ENCODE results near the gene COX5A.

Gene COX5A

DNA sequence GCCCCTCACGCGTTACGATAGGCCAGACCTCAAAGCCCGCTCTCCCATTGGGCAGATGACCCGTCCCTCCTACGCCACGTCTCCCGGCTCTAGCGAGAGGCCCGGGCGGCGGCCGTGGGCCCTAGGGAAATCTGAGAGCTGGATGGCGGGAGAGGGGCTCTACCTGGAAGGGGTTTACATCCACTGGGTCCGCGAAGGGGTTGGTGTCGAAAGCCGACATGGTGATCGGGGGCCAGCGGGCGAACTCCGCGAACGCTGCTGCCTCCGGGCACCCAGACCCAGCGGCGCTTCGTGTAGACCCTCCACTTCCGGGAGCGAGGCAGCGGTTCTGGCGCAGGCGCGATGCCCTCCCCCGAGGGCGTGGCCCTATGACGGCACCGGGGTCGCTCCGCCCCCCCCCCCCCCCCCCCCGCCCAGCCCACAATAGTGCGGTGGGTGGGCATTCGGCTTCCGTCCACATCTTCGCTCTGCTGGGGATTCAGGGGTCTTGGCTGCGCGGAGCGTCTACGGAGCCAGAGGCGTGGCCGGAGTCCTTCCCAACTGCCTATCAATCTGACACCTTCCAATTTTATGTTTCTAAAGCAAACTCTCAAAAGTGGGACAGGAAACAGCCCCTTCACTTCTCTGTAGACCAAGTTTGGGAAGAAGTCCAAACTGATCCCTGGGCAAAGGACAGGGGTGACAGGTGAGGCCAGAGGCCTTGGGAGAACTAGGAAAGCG, 64.7 kb downstream of the COX5A start, which contains the start of gene SCAMP2:
TSS of gene SCAMP2 (minus strand) at position 330 of the 720 bp plus-strand sequence. CDS start at position 220, 110 bp downstream.
- Histone ChIP-seq H3K36me3 (ENCODE audit: control insufficient read depth, insufficient read depth, low read length) (no peaks in the 10 kb centered on the region), H3K4me3 (ENCODE audit: low read length) (peak within 1 kb of the TSS; percentile 87), H3K27me3 (ENCODE audit: control insufficient read depth, insufficient read depth, low read length) (no peaks in the 10 kb centered on the region), H3K27ac (ENCODE audit: low read depth, low read length) (peak within 1 kb of the TSS; percentile 84), H3K9ac (ENCODE audit: low read length) (peak within 1 kb of the TSS; percentile 84), H3K4me1 (ENCODE audit: control insufficient read depth, insufficient read depth, low read length) (peaks cover 13% of the 10 kb centered on the region)

GRCh38 chr15:74872702-74873035, 65.2 kb downstream of the COX5A start:
- Histone ChIP-seq H3K27ac (ENCODE audit: low read depth, low read length) (peak overlapping the region; percentile 84), H3K4me1 (ENCODE audit: control insufficient read depth, insufficient read depth, low read length) (peaks cover 13% of the 10 kb centered on the region), H3K36me3 (ENCODE audit: control insufficient read depth, insufficient read depth, low read length) (no peaks in the 10 kb centered on the region), H3K9ac (ENCODE audit: low read length) (peak overlapping the region; percentile 35), H3K4me3 (ENCODE audit: low read length) (peak overlapping the region; percentile 87), H3K27me3 (ENCODE audit: control insufficient read depth, insufficient read depth, low read length) (no peaks in the 10 kb centered on the region)

GRCh38 chr15:74870436-74871215, 67.2 kb downstream of the COX5A start:
- Histone ChIP-seq H3K27me3 (ENCODE audit: control insufficient read depth, insufficient read depth, low read length) (no peaks in the 10 kb centered on the region), H3K9ac (ENCODE audit: low read length) (peak overlapping the region; percentile 53), H3K4me1 (ENCODE audit: control insufficient read depth, insufficient read depth, low read length) (peaks cover 13% of the 10 kb centered on the region), H3K4me3 (ENCODE audit: low read length) (peak overlapping the region; percentile 5), H3K36me3 (ENCODE audit: control insufficient read depth, insufficient read depth, low read length) (no peaks in the 10 kb centered on the region), H3K27ac (ENCODE audit: low read depth, low read length) (peak overlapping the region; percentile 27)

Data from rectal smooth muscle tissue (tissue), 1 donor.